HG03045 (cell line): Measurements from ENCODE around the gene MSRB3.
"Not testable (repeated sequence)": the region's sequence is repeated elsewhere in the genome, so short reads cannot be mapped to it uniquely, and the experiment has no call there.

Source experiments
- ATAC-seq: cut with Tn5 transposase; IDR thresholded peaks from one replicate; pipeline ENCODE4 v1.9.1; 2021; ENCODE audit warnings: mild to moderate bottlenecking, moderate library complexity; ENCODE audit not compliant: unreplicated experiment

Gene MSRB3

DNA sequence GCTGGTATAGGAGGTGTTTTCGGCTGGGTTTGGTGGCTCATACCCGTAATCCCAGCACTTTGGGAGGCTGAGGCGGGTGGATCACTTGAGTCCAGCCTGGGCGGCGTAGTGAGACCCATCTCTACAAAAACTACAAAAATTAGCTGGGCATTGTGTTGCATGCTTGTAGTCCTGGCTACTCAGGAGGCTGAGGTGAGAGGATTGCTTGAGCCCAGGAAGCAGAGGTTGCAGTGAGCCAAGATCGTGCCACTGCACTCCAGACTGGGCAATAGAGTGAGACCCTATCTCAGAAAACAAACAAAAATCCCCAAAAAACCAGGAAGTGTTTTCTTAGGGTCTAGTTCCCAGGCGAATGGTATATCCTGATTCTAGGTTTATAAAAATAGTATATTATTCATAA is 7.0 kb downstream of the MSRB3 start:
- ATAC-seq, result not testable (repeated sequence)

DNA sequence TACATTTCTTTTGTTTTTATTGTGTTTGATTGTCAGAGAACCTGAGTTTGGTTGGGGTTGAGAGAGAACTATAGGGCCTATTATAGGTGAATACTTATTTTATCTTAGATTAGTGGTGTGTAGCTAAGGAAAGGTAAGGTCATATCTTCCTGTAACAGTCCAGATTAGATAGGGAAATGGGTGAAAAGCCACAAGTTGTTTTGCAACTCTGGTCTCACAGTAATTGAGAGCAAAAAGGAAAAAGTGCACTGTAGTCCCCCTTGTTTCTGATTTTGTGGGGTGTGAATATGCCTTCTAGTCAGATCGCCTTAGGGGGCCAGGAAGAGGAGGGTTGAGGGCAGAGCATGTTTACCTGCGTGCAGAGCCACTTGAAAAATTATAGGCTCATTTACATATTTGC is 8.9 kb downstream of the MSRB3 start:
- ATAC-seq, result no peak

DNA sequence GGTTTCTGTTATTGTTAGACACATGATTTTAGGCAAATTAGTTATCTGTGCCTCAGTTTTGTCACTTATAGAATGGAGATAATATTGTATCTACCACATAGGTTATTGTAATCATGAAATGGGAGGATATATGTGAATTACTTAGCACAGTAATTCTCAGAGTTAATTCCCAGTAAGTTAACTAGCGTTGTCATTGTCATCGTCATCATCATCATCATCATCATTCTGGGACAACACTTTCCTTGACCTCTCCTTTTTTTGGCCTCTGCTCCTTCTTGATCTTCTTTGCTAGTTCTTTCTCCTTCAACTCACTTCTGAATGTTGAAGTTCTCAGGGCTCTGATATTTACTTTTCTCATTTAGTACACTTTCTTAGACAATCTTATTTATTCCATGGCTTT is 13.8 kb downstream of the MSRB3 start:
- ATAC-seq, result no peak

- ATAC-seq, result no peak
These were observed 15.3 kb downstream of the MSRB3 start for GRCh38 chr12:65293735-65294134.

DNA sequence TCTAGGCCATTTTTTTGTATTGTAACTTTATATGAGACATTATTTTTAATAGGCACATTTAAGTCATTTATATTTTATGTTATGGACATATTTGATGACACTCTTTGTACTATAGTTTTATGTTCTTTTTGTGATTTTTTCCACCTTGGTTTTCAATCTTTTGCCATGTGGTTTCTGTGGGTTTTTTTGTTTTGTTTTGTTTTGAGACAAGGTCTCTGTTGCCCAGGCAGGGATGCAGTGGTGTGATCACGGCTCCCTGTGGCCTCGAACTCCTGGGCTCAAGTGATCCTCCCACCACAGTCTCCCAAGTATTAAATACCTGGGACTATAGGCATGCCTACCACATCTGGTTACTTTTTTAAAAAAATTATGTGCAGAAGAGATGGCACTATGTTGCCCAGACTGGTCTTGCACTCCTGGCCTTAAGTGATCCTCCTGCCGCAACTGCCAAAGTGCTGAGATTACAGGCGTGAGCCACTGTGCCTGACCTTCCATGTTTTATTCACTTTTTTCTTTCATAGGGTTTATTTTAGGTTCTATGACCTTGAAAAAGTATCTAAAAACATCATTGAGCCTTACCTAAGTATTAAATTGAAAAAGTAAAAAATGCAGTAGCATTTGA is 16.3 kb downstream of the MSRB3 start:
- ATAC-seq, result no peak

DNA sequence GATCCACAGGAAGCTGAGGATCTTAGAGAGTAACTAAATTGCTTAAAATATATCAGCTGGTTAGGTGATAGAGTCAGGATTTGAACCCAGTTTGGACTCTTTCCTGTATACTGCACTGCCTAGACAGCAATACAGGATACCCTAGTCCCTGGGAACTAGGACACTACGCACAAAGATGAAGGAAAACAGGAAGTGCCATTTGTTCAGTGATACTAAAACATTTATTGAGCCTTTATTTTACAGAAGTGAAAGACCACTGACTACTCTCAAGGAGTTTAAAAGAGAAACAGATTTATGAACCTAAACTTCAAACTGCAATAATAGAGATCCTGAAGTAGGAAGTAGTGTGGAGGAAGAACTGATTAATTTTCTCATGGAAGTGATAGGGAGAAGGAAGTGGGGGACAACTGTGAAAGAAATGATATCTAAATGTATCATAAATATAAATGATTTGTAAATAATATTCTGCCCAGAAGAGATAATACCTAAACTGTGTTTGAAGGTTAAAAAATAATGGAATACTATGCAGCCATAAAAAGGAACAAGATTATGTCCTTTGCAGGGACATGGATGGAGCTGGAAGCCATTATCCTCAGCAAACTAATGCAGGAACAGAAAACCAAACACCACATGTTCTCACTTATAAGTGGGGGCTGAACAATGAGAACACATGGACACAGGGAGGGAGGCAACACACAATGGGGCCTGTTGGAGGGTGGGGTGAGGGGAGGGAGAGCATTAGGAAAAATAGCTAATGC is 18.2 kb downstream of the MSRB3 start:
- no peak for ATAC-seq

DNA sequence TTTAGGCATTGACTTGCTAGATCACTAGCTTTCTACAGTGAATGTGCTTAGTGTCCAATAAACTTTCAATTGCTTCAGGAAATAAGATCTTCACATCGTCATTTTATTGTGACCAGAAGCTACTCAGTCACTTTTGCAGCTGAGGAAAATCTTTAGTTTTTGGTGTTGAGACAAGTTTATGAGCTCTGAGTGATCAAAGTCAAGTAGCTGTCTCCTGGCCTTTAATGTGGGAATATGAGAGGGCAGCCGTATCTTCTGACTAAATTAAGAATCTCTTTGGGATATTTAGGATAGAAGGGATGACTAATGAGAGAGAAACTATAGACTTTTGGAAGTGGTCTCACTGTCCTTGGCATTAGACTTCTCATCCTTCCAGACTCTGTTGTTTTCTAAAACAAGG is 21.6 kb downstream of the MSRB3 start:
- ATAC-seq, result no peak

- ATAC-seq, result no peak
These were observed 22.3 kb downstream of the MSRB3 start for GRCh38 chr12:65300679-65301349.

GRCh38 chr12:65302891-65303290 is 24.4 kb downstream of the MSRB3 start:
- ATAC-seq, result no peak

GRCh38 chr12:65305346-65305950 is 27.0 kb downstream of the MSRB3 start:
- no peak for ATAC-seq

- ATAC-seq, result no peak
These were observed 28.1 kb downstream of the MSRB3 start for GRCh38 chr12:65306366-65307168.

DNA sequence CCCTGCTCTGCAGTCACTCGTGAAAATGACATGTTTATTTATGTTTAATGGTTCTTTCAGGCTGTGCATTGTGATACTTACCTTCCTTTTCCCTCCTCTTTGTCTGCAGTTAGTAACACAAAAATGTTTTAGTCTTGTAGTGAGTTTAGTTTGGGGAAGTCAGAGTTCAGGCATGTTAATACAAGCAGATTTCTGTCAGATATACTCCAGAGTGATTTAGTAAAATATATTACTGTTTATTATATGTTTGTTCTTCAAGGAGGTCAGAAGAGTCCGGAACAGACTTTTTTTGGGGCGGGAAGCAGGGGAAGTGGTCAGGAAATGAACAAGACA is 28.7 kb downstream of the MSRB3 start:
- no peak for ATAC-seq

- ATAC-seq, result no peak
These were observed 29.5 kb downstream of the MSRB3 start for GRCh38 chr12:65308006-65308405.

- no peak for ATAC-seq
These were observed 30.2 kb downstream of the MSRB3 start for GRCh38 chr12:65308601-65309071.

GRCh38 chr12:65311260-65311659 is 32.8 kb downstream of the MSRB3 start:
- ATAC-seq, result no peak

- no peak for ATAC-seq
These were observed 35.3 kb downstream of the MSRB3 start for GRCh38 chr12:65313719-65314317.

DNA sequence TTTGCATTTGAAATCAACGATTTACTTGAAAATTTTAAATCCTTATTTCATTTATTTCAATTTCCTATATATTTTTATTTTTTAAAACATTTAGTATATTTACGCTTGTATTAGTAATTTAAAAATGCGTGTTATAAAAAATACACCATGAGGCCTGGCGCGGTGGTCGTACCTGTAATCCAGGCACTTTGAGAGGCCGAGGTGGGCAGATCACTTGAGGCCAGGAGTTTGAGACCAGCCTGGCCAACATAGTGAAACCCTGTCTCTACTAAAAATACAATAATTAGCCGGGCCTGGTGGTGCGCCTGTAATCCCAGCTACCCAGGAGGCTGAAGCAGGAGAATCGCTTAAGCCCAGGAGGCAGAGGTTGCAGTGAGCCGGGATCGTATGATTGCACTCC is 36.8 kb downstream of the MSRB3 start:
- not testable (repeated sequence) for ATAC-seq

DNA sequence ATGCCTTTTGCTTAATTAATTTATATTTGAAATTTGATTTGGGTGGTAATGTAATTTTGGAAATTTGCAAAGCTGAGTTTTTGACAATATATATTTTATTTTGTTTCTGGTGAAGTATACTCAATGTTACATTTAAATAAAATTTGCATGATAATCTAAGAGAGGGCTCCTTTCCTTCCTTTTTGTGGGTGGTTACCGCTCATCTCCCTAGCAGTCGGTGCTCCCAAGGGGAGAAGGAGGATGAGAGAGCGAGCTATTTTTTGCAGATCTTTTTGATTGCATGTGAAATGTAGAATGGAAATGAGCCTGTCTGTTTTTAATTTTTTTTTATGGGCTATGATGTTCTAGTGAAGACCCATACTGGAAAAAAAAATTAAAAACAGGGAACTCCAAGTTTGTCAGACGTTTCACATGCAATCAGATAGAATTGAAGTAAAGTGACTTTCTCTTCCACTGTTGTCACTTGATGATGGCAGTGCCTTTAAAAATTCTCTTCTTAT is 39.8 kb downstream of the MSRB3 start:
- no peak for ATAC-seq

GRCh38 chr12:65319688-65320200 is 41.3 kb downstream of the MSRB3 start:
- ATAC-seq, result no peak

GRCh38 chr12:65323070-65323469 is 44.6 kb downstream of the MSRB3 start:
- ATAC-seq, result no peak
